GM10266 (cell line): ENCODE data around the gene KCNJ12.

Experiments
- DNase-seq: peaks from one replicate; pipeline ENCODE4 v3.0.0; 2012; ENCODE audit errors: extremely low spot score
- CTCF ChIP-seq: IDR thresholded peaks from 2 replicates; pipeline ENCODE4 v1.5.1; 2012; ENCODE audit warnings: mild to moderate bottlenecking, low read depth; ENCODE audit not compliant: control insufficient read depth, insufficient read depth; ENCODE audit errors: missing control alignments

KCNJ12 gene

GRCh38 chr17:21353326-21354010 lies 22.7 kb upstream of the KCNJ12 start:
- no peak for DNase-seq
- no peak for TF ChIP-seq CTCF

- DNase-seq: no peak
- TF ChIP-seq CTCF: no peak
Measured at GRCh38 chr17:21354796-21355385, 21.3 kb upstream of the KCNJ12 start.

GRCh38 chr17:21355586-21355985 lies 20.6 kb upstream of the KCNJ12 start:
- no peak for TF ChIP-seq CTCF
- no peak for DNase-seq

GRCh38 chr17:21356537-21357127 lies 19.5 kb upstream of the KCNJ12 start:
- no peak for TF ChIP-seq CTCF
- DNase-seq: no peak

GRCh38 chr17:21357281-21357680 lies 18.9 kb upstream of the KCNJ12 start:
- TF ChIP-seq CTCF: no peak
- no peak for DNase-seq

- no peak for TF ChIP-seq CTCF
- DNase-seq: no peak
Measured at GRCh38 chr17:21357696-21358656, 18.2 kb upstream of the KCNJ12 start.
